PFSK-1 (cell line): ENCODE data around the gene GRM3.

ENCODE experiments used
- FOXP2 ChIP-seq: optimal IDR thresholded peaks from 2 replicates; pipeline ENCODE3; 2011; ENCODE audit warnings: borderline replicate concordance, control low read depth, inconsistent platforms; ENCODE audit not compliant: insufficient read depth; ENCODE audit errors: extremely low read length, extremely low read depth
- POLR2AphosphoS5 ChIP-seq: IDR thresholded peaks from 2 replicates; pipeline ENCODE4 v1.6.1; 2012; ENCODE audit warnings: low read depth, mild to moderate bottlenecking, control low read depth, low read length, moderate library complexity
- REST ChIP-seq, 2 experiments: IDR thresholded peaks; 2 replicates each; pipeline versions ENCODE4 v1.6.1 to v1.8.0; 2011 to 2012; ENCODE audit warnings: low read depth in 2 of 2, low read length in 2 of 2, control low read depth in 1 of 2, inconsistent platforms in 1 of 2, mild to moderate bottlenecking in 1 of 2, moderate library complexity in 1 of 2; ENCODE audit not compliant: insufficient read depth in 1 of 2
- SIN3A ChIP-seq: IDR thresholded peaks from 2 replicates; pipeline ENCODE4 v1.6.1; 2012; ENCODE audit warnings: mild to moderate bottlenecking, low read length, moderate library complexity, borderline replicate concordance; ENCODE audit not compliant: insufficient read depth
- TAF1 ChIP-seq: IDR thresholded peaks from 2 replicates; pipeline ENCODE4 v1.6.1; 2012; ENCODE audit warnings: low read length, control low read depth, borderline replicate concordance; ENCODE audit not compliant: insufficient read depth

Gene GRM3

DNA sequence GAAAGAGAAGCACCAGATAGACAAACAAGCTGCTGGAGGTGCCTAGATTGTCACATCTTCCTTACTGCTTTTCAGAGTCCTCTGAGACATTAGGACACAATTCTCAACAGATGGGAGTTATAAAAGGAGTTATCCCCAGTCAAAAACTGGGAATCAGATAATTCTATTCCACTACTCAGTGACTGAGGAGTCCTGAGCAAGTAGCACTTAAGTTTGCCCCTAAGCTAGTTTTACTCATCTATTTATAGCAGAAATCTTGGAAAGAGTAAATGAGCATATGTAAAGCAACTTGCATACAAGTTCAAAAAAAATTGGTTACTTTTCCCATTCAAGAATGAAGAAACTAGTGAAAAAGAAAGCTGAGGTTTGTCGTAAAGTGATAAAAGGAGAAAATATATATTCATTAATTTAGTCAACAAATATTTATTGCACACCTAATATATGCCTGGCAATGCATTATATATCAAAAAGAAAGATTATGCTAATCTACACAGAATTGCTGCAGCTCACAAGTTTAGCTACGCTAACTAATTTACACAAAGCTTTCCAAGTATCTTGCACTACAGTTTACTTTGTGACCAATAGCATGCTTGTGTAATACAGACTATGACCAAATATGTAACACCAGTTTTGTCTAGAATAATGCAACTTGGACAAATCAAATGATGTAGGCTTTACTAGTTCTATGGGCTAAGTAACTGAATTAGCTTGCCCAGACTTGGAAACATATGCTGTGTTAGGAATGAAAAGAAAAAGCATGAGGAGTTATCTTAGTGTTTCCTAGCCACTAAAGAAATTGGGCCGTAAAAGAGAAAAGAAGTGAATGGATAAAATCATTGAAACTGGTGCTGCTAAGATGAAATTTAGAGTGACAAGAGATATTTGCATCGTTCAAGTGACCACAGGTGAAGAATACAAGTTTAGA, 106.3 kb downstream of the GRM3 start:
- TF ChIP-seq SIN3A (no peak), REST (IDR thresholded peaks at IDR 0.05; ENCODE audit: insufficient read depth in 1 of 2, low read depth in 2 of 2, low read length in 2 of 2) (no peak), FOXP2 (no peak), TAF1 (no peak), POLR2AphosphoS5 (no peak)

GRCh38 chr7:86760236-86760635, 116.5 kb downstream of the GRM3 start:
- TF ChIP-seq POLR2AphosphoS5 (no peak), SIN3A (no peak), TAF1 (no peak), FOXP2 (no peak), REST (IDR thresholded peaks at IDR 0.05; ENCODE audit: insufficient read depth in 1 of 2, low read depth in 2 of 2, low read length in 2 of 2) (no peak)

DNA sequence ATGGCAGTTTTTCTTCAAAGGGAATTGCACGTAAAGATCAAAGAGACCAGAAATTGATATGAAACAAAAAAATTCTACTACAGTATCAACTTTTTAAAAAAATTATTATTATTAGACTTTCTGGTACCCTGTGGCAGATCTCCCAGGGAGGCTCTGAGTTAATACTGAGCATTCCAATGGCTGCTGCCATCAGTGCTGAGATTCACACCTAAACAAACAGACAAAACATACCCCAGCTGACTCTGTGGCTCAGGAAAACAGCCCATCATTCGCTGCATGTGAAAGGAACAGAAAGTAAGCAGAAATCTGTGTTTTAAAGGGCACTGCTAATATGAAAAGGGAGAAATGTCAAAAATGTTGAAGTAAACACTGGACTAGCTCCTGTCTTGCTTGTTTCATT, 118.4 kb downstream of the GRM3 start:
- TF ChIP-seq POLR2AphosphoS5 (no peak), SIN3A (no peak), FOXP2 (no peak), REST (IDR thresholded peaks at IDR 0.05; ENCODE audit: insufficient read depth in 1 of 2, low read depth in 2 of 2, low read length in 2 of 2) (no peak)

DNA sequence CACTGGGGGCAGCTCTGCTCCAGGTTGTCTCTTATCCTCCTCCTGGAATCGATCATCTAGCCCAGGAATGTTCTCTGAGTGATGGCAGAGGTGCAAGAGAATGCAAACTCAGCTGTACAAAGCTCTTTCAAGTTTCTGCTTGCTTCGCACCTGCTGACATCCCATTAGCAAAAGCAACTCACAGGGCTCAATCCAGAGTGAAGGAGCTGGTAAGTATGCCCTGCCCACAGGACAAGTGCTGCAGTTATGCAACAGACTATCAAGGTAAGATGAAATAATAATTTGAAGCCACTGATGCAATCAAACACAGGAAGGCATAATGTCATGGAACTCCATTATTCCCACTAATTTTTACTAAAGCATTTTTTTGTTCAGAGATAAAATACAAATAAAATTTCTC, 122.2 kb downstream of the GRM3 start:
- no peak for TF ChIP-seq TAF1

GRCh38 chr7:86768394-86768793, 124.7 kb downstream of the GRM3 start:
- no peak for TF ChIP-seq REST (IDR thresholded peaks at IDR 0.05; ENCODE audit: insufficient read depth in 1 of 2, low read depth in 2 of 2, low read length in 2 of 2)
- TF ChIP-seq POLR2AphosphoS5 = no peak
- no peak for TF ChIP-seq FOXP2
- no peak for TF ChIP-seq SIN3A
- no peak for TF ChIP-seq TAF1
